Measurements from ENCODE around the gene FDXR.

- no peak for TF ChIP-seq YY1 (IDR thresholded peaks at IDR 0.05; ENCODE audit: insufficient read depth, insufficient read length)
- no peak for TF ChIP-seq SUZ12 (IDR thresholded peaks at IDR 0.05; ENCODE audit: extremely low read depth, insufficient read depth, insufficient read length)
These were observed 2.6 kb upstream of the FDXR start for GRCh38 chr17:74875155-74875976.
